Stimulated activated CD8-positive, alpha-beta memory T cell treated with anti-CD3 and anti-CD28 coated beads, Interleukin-4, amount 100 ng/mL, for 1 hour (primary cell): ENCODE results near the gene RPL36AL.

ENCODE experiments used
- DNase-seq, 2 donors: peaks; one replicate each; pipeline ENCODE4 v3.0.0-alpha.2; 2020; ENCODE audit warnings: low read depth in 2 of 2, low spot score in 1 of 2

RPL36AL gene

DNA sequence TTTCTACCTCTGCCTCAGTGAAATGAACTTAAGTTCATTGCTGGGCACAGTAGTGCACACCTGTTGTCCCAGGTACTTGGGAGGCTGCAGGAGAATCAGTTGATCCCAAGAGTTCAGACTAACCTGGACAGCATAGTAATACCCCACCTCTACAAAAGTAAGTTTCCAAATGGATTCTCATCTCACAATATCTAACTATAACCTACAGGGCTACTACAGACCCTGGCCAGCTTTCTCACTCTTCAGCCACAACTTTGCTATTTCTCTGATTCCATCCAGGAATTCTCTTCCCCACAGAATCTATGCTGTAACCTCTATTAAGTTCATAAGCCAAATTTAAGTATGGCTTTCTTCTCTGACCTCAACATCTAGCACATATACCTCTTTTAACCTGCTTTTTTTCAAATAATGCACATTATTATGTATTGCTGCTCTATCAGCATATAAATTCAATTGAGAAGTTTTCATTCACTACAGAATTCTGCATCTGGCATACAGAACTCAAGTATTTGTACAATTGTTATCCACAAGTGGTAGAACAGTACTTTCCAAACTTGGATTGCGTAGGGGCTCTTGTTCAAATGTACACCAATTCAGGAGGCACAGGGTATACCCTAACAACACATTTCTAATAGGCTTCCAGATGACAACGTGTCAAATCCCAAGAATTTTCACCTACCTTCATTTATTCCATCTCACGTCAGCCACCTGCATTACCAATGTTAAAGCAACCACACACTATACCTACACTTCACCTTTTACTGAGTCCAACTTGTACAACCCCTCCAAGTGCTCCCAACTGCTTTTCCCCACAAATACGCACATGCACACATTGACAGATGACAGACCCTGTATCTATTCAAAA is 38.1 kb downstream of the RPL36AL start:
- DNase-seq, result no peak

DNA sequence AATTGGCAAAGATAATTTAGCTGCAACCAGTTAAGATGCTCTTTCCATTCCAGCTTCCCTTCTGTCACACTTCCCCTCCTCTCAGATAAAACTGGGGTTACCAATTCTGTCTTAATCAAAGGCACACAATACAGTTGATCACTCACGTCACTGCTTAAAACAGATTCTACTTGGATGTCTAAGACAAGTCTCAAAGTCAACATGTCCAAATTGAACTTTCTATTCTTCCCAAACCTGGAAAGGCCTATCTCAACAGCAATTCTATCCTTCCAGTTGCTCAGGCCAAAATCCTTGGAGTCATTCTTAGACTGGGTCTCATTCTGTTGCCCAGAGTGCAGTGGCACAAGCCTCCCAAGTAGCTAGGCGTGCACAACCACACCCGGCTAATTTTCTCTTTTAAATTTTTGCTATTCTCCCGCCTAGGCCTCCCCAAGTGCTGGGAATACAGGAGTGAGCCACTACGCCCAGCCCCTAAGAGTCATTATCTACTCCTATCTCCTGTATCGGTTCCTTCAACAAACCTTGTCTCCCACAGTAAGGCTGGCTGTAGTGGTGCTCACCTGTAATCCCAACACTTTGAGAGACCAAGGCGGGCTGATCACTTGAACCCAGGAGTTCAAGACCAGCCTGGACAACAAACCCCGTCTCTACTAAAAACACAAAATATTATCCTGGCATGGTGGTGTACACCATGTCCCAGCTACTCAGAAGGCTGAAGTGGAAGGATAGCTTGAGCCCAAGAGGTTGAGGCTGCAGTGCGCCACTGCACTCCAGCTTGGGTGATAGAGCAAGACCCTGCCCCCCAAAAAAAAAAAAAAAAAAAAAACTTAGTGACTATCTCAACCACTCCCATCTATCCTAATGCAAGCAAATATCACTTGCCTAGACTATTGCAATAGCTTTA is 39.0 kb downstream of the RPL36AL start:
- DNase-seq, result no peak

DNA sequence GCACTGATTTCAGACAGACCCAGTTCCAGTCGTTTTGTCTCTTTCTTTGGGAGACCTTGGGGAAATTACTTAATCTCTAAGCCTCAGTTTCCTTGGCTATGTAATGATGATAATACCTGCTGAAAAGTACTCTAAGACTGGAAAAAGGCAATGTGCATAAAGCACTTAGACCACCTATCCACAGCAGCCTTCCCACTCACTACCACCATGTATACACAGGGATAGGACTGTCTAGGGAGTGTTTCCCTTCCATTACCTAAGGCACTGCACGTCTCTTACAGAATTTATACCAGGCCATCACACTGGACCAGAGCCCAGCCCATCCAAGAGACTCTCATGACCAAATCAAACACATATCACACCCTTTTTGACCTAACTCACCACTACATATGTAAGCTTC is 40.6 kb downstream of the RPL36AL start:
- DNase-seq, result no peak

DNA sequence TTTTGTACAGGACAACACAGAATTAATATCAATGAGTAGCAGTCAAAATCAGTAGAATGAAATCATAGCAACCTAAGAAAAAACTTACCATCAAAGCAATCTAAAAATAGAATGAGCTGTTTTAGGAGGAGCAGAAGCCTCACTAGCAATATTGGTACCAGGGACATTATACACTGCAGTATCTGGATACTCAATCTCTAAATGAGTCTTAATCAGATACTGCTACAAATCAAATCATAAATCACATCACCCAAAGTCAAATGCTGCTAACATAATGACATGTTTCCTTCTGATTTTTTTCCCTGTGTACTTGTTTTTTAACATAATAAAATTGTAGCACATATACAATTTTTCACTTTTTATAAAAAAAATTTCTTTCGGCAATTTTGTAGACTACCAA is 42.3 kb downstream of the RPL36AL start:
- DNase-seq, result no peak

DNA sequence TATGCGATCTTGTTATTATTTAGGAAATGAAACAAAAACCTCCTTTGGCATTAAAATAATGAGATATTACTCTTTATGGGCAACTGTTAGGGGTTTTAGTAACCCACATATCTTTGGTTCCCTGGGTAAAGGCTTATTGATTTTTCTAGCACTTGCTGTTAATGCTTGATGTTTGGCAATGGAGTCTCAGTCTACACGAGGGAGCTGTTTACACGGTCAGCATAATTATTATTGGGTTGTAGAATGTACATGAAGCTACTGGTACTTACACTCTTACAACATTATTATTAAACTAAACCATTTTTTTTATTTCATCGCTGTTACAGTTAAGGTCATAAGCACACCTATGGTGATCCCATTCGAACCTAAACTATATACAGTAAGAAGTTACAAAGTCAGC is 46.4 kb downstream of the RPL36AL start:
- no peak for DNase-seq

DNA sequence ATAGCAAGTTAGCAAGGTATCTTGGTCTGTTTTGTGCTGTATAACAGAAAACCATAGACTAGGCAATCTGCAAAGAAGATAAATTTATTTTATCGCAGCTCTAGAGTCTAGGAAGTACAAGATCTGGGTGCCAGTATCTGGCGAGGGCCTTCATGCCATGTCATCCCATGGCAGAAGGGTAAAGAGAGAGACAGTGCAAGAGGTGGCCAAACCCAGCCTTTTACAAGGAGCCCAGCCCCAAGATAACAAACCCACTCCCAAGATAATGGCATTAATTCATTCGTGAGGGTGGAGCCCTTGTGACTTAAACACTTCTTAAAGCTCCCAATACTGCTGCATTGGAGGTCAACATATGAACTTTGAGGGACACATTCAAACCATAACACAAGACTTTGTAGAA is 51.1 kb downstream of the RPL36AL start:
- DNase-seq, result no peak
